Stimulated activated naive CD4-positive, alpha-beta T cell (primary cell): ENCODE measurements around the gene ZFR2.

Source experiments
- DNase-seq, 6 experiments: peaks; one replicate each; lab custom pipeline; 2025; lab: John Stamatoyannopoulos, UW

Gene ZFR2

GRCh38 chr19:3788996-3789778 lies 79.7 kb downstream of the ZFR2 start:
- no peak for DNase-seq

GRCh38 chr19:3785938-3786824 lies 82.7 kb downstream of the ZFR2 start, which contains the start of gene MATK:
TSS of gene MATK (minus strand) at chr19:3786381. CDS start at chr19:3785135, 1,246 bp downstream.
- DNase-seq = peak in 1 of 6 experiments; percentile 38

- peak in 1 of 6 experiments; percentile 38 for DNase-seq
Measured at GRCh38 chr19:3785451-3785937, 83.3 kb downstream of the ZFR2 start.

GRCh38 chr19:3784607-3785450 lies 84.0 kb downstream of the ZFR2 start:
- DNase-seq = peak in 1 of 6 experiments; percentile 9

- DNase-seq = peak in 4 of 6 experiments; percentile 9 to 47 (median 25)
Measured at GRCh38 chr19:3783660-3784584, 84.9 kb downstream of the ZFR2 start.

- DNase-seq = no peak
Measured at GRCh38 chr19:3782903-3783302, 85.9 kb downstream of the ZFR2 start.

- no peak for DNase-seq
Measured at GRCh38 chr19:3782330-3782729, 86.5 kb downstream of the ZFR2 start.

- DNase-seq = no peak
Measured at GRCh38 chr19:3781603-3782002, 87.2 kb downstream of the ZFR2 start.

- DNase-seq = no peak
Measured at GRCh38 chr19:3780786-3781304, 88.0 kb downstream of the ZFR2 start.

GRCh38 chr19:3778899-3779723 lies 89.7 kb downstream of the ZFR2 start:
- no peak for DNase-seq

GRCh38 chr19:3778104-3778867 lies 90.6 kb downstream of the ZFR2 start:
- DNase-seq = no peak

GRCh38 chr19:3776479-3777040 lies 92.3 kb downstream of the ZFR2 start:
- DNase-seq = no peak

- no peak for DNase-seq
Measured at GRCh38 chr19:3775831-3776230, 93.0 kb downstream of the ZFR2 start.

- DNase-seq = no peak
Measured at GRCh38 chr19:3775374-3775711, 93.5 kb downstream of the ZFR2 start.

GRCh38 chr19:3774621-3775373 lies 94.0 kb downstream of the ZFR2 start:
- no peak for DNase-seq

- no peak for DNase-seq
Measured at GRCh38 chr19:3773814-3774515, 94.9 kb downstream of the ZFR2 start.

- DNase-seq = no peak
Measured at GRCh38 chr19:3771906-3772455, 96.9 kb downstream of the ZFR2 start, which contains the start of gene RAX2. TSS of gene RAX2 (minus strand) at chr19:3772228. CDS start at chr19:3771742, 486 bp downstream.
